Caco-2 (cell line): ENCODE results near the gene RNF151. TPM values are rescaled to one million over a fixed set of nuclear protein-coding genes. Genes with fewer than 3 reads are reported as not detected.

ENCODE experiments used
- BruUV-seq: library from RNA; stranded (reverse); fragments of 400-500 nt; replicated peaks from 2 replicates; lab custom pipeline; 2021; lab: Mats Ljungman, UMichigan
- CTCF ChIA-PET: fragments of 300-600 bp; sonication (Branson Sonifier 250); formaldehyde crosslinking; loops from one replicate; lab custom pipeline; 2022; ENCODE audit warnings: antibody characterized with exemption; lab: Charles Lee
- POLR2A ChIA-PET: fragments of 300-600 bp; sonication (Branson Sonifier 250); formaldehyde crosslinking; loops from one replicate; lab custom pipeline; 2022; ENCODE audit warnings: antibody characterized with exemption; lab: Charles Lee
- DNase-seq, 2 experiments: peaks; one replicate each; pipeline versions ENCODE4 v3.0.0 to v3.0.0-alpha.2; 2020 to 2022
- H3K27me3 ChIP-seq: replicated peaks from 2 replicates; pipeline ENCODE4 v1.6.0; 2011; ENCODE audit warnings: low read length; ENCODE audit not compliant: control insufficient read depth, insufficient read depth
- H3K36me3 ChIP-seq: 2 replicates; pipeline ENCODE4 v1.5.1; 2011; ENCODE audit warnings: low read length; ENCODE audit not compliant: control insufficient read depth, insufficient read depth
- H3K4me1 ChIP-seq: fragments of 250-450 bp; sonication (Bioruptor Pico); 2 replicates; pipeline ENCODE4 v1.5.1; 2020; ENCODE audit warnings: mild to moderate bottlenecking
- H3K4me3 ChIP-seq: 2 replicates; pipeline ENCODE4 v1.5.1; 2011; ENCODE audit warnings: low read depth, mild to moderate bottlenecking, control low read depth, low read length
- H3K9me3 ChIP-seq: fragments of 250-450 bp; sonication (Bioruptor Pico); 2 replicates; pipeline ENCODE4 v1.5.1; 2020; ENCODE audit warnings: mild to moderate bottlenecking, moderate library complexity
- H3K27ac Mint-ChIP-seq: one replicate; pipeline ENCODE4 v1.8.0; 2022; ENCODE audit warnings: mixed read lengths; ENCODE audit not compliant: unreplicated experiment
- H3K27me3 Mint-ChIP-seq: one replicate; pipeline ENCODE4 v1.8.0; 2022; ENCODE audit warnings: mixed read lengths; ENCODE audit not compliant: insufficient read depth, unreplicated experiment
- H3K36me3 Mint-ChIP-seq: one replicate; pipeline ENCODE4 v1.8.0; 2022; ENCODE audit warnings: mild to moderate bottlenecking, mixed read lengths; ENCODE audit not compliant: insufficient read depth, unreplicated experiment
- H3K4me1 Mint-ChIP-seq: one replicate; pipeline ENCODE4 v1.8.0; 2022; ENCODE audit warnings: low read depth, mixed read lengths; ENCODE audit not compliant: unreplicated experiment
- H3K4me3 Mint-ChIP-seq: one replicate; pipeline ENCODE4 v1.8.0; 2022; ENCODE audit warnings: mild to moderate bottlenecking, moderate library complexity, mixed read lengths; ENCODE audit not compliant: unreplicated experiment
- H3K9me3 Mint-ChIP-seq: one replicate; pipeline ENCODE4 v1.8.0; 2022; ENCODE audit warnings: mixed read lengths; ENCODE audit not compliant: unreplicated experiment
- CTCF ChIP-seq, 2 experiments: fragments of 200-600 bp in 1 of 2; IDR thresholded peaks; 1 replicate in 1 of 2; 2 replicates in 1 of 2; pipeline versions ENCODE4 v1.5.1 to v1.8.0; 2011 to 2022; ENCODE audit warnings: antibody characterized with exemption in 1 of 2, control low read depth in 1 of 2, inconsistent platforms in 1 of 2, low read depth in 1 of 2, low read length in 1 of 2, mild to moderate bottlenecking in 1 of 2, moderate library complexity in 1 of 2; ENCODE audit not compliant: insufficient read depth in 1 of 2, severe bottlenecking in 1 of 2, unreplicated experiment in 1 of 2
- intact Hi-C: fragments of 100-400 bp; cut with micrococcal nuclease; formaldehyde crosslinking; loops from one replicate; pipeline ENCODE4 v1.10.0; 2022; ENCODE audit not compliant: unreplicated experiment
- total RNA-seq: library from RNA; stranded (reverse); gene quantifications from 2 replicates; pipeline ENCODE4 v1.2.3, GENCODE V29; 2022

RNF151 gene
- total RNA-seq, 1 experiment from 2014 or later: not detected

GRCh38 chr16:1924095-1924494 lies 42.6 kb upstream of the RNF151 start:
- BruUV-seq: no TSS peak
- intact Hi-C loops: no loop called here
- H3K27me3 Mint-ChIP-seq: peaks cover 3% of the 10 kb centered on the region
- ChIA-PET CTCF (no interaction called here), POLR2A (no interaction called here)
- Histone ChIP-seq H3K27me3 (no peaks in the 10 kb centered on the region; the same call in 1 of the 2 replicates), H3K4me3 (no peak overlapping the region), H3K36me3 (no peaks in the 10 kb centered on the region), H3K4me1 (peaks cover 3% of the 10 kb centered on the region; the same call in 1 of the 2 replicates), H3K9me3 (no peaks in the 10 kb centered on the region)
- H3K36me3 Mint-ChIP-seq: no peaks in the 10 kb centered on the region
- TF ChIP-seq CTCF (IDR thresholded peaks at IDR 0.05; ENCODE audit: insufficient read depth in 1 of 2, low read depth in 1 of 2, low read length in 1 of 2, severe bottlenecking in 1 of 2, unreplicated experiment in 1 of 2): no peak
- no peak overlapping the region for H3K27ac Mint-ChIP-seq
- no peak overlapping the region for H3K4me3 Mint-ChIP-seq
- no peaks in the 10 kb centered on the region for H3K4me1 Mint-ChIP-seq
- no peak for DNase-seq
- H3K9me3 Mint-ChIP-seq: no peaks in the 10 kb centered on the region

GRCh38 chr16:1926271-1926670 lies 40.4 kb upstream of the RNF151 start:
- Mint-ChIP-seq H3K36me3 (no peaks in the 10 kb centered on the region), H3K27ac (no peak overlapping the region), H3K4me3 (no peak overlapping the region), H3K4me1 (no peaks in the 10 kb centered on the region), H3K27me3 (no peaks in the 10 kb centered on the region), H3K9me3 (no peaks in the 10 kb centered on the region)
- Histone ChIP-seq H3K36me3 (no peaks in the 10 kb centered on the region), H3K4me1 (peaks cover 8% of the 10 kb centered on the region), H3K27me3 (no peaks in the 10 kb centered on the region), H3K9me3 (no peaks in the 10 kb centered on the region), H3K4me3 (no peak overlapping the region)
- ChIA-PET POLR2A (no interaction called here), CTCF (interaction anchor here (1.1 kb wide), 1 partner anchor 144 kb away, joined by 7 read pairs; the partner anchor contains the start of genes NUBP2 and SPSB3)
- no peak for TF ChIP-seq CTCF (IDR thresholded peaks at IDR 0.05; ENCODE audit: insufficient read depth in 1 of 2, low read depth in 1 of 2, low read length in 1 of 2, severe bottlenecking in 1 of 2, unreplicated experiment in 1 of 2)
- no peak for DNase-seq
- intact Hi-C loops: no loop called here
- BruUV-seq: no TSS peak

GRCh38 chr16:1929105-1929504 lies 37.6 kb upstream of the RNF151 start:
- Mint-ChIP-seq H3K27ac (no peak overlapping the region), H3K4me1 (no peaks in the 10 kb centered on the region), H3K4me3 (peak overlapping the region; percentile 69), H3K36me3 (no peaks in the 10 kb centered on the region), H3K27me3 (no peaks in the 10 kb centered on the region), H3K9me3 (no peaks in the 10 kb centered on the region)
- H3K27me3 ChIP-seq: no peaks in the 10 kb centered on the region
- no TSS peak for BruUV-seq
- H3K4me1 ChIP-seq: peaks cover 5% of the 10 kb centered on the region
- intact Hi-C loops: loop anchor here (1.0 kb wide), 1 partner anchor 65 kb away; no protein-coding TSS in a partner anchor
- no peaks in the 10 kb centered on the region for H3K36me3 ChIP-seq
- DNase-seq: peak in 1 of 2 experiments; percentile 35
- ChIA-PET CTCF (interaction anchor here (0.5 to 1.5 kb wide), 3 partner anchors 12 to 73 kb away, joined by 3 to 9 read pairs (median 4); no protein-coding TSS in a partner anchor), POLR2A (no interaction called here)
- H3K9me3 ChIP-seq: no peaks in the 10 kb centered on the region
- TF ChIP-seq CTCF (IDR thresholded peaks at IDR 0.05; ENCODE audit: insufficient read depth in 1 of 2, low read depth in 1 of 2, low read length in 1 of 2, severe bottlenecking in 1 of 2, unreplicated experiment in 1 of 2): no peak
- peak overlapping the region; percentile 63 for H3K4me3 ChIP-seq
